Measurements from ENCODE around the gene MYBPH. TPM values are rescaled to one million over a fixed set of nuclear protein-coding genes. Genes with fewer than 3 reads are reported as not detected.

The MYBPH gene
- total RNA-seq, 4 donors from 2014 or later: not detected

GRCh38 chr1:203150511-203151297 lies 24.9 kb downstream of the MYBPH start:
- TF ChIP-seq CTCF (IDR thresholded peaks at IDR 0.05; ENCODE audit: low read depth): no peak

GRCh38 chr1:203149188-203149840 lies 26.3 kb downstream of the MYBPH start:
- TF ChIP-seq CTCF (IDR thresholded peaks at IDR 0.05; ENCODE audit: low read depth): no peak

GRCh38 chr1:203148579-203148978 lies 27.0 kb downstream of the MYBPH start:
- no peak for TF ChIP-seq CTCF (IDR thresholded peaks at IDR 0.05; ENCODE audit: low read depth)

- TF ChIP-seq CTCF (IDR thresholded peaks at IDR 0.05; ENCODE audit: low read depth): no peak
Measured at GRCh38 chr1:203148127-203148526, 27.5 kb downstream of the MYBPH start.

- no peak for TF ChIP-seq CTCF (IDR thresholded peaks at IDR 0.05; ENCODE audit: low read depth)
Measured at GRCh38 chr1:203147376-203147775, 28.2 kb downstream of the MYBPH start.

DNA sequence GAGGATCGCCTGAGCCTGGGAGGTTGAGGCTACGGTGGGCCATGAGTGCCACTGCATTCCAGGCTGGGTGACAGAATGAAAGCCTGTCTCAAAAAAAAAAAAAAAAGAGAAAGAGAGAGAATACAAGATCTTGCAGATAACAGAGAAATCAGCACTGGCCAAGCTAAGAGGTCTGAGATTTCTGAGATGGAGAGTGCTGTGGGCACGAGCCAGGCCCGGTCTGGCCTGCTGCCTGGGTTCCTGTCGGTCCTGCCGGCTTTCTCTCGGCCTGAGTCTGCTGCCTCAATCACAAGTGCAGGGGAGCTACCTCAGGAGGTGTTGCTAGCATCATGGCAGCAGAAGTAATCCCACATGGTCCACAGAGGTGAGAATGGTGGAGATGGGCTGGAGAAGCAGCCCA lies 29.1 kb downstream of the MYBPH start:
- no peak for TF ChIP-seq CTCF (IDR thresholded peaks at IDR 0.05; ENCODE audit: low read depth)

GRCh38 chr1:203146042-203146369 lies 29.6 kb downstream of the MYBPH start:
- TF ChIP-seq CTCF (IDR thresholded peaks at IDR 0.05; ENCODE audit: low read depth): no peak

Measured in subcutaneous adipose tissue (tissue), 4 donors.